Liver (tissue), 9 donors: ENCODE data around the gene SLC24A2. TPM values are rescaled to one million over a fixed set of nuclear protein-coding genes. Genes with fewer than 3 reads are reported as not detected.

Experiments used
- DNase-seq: peaks from one replicate; pipeline ENCODE4 v3.0.0-alpha.2; 2017; ENCODE audit warnings: low spot score
- H3K27ac ChIP-seq, 2 donors: one replicate each; pipeline ENCODE4 v1.7.0; 2013; ENCODE audit warnings: inconsistent platforms in 2 of 2, low read length in 2 of 2, control low read depth in 1 of 2, low read depth in 1 of 2, mild to moderate bottlenecking in 1 of 2
- H3K27me3 ChIP-seq, 4 donors: one replicate each; pipeline versions ENCODE4 v1.6.1 to v1.7.0; 2013; ENCODE audit warnings: low read length in 3 of 4, inconsistent platforms in 1 of 4, mild to moderate bottlenecking in 1 of 4, moderate library complexity in 1 of 4; ENCODE audit not compliant: control insufficient read depth in 4 of 4, insufficient read depth in 4 of 4
- H3K36me3 ChIP-seq, 4 donors: one replicate each; pipeline versions ENCODE4 v1.6.1 to v1.7.0; 2013; ENCODE audit warnings: low read length in 3 of 4, mild to moderate bottlenecking in 3 of 4, low read depth in 1 of 4, moderate library complexity in 1 of 4; ENCODE audit not compliant: control insufficient read depth in 4 of 4, insufficient read depth in 3 of 4
- H3K4me1 ChIP-seq, 4 donors: one replicate each; pipeline versions ENCODE4 v1.6.1 to v1.7.0; 2013; ENCODE audit warnings: low read length in 3 of 4, mild to moderate bottlenecking in 3 of 4, moderate library complexity in 1 of 4; ENCODE audit not compliant: control insufficient read depth in 4 of 4, insufficient read depth in 4 of 4
- H3K4me3 ChIP-seq, 3 donors: one replicate each; pipeline versions ENCODE4 v1.6.1 to v1.7.0; 2013; ENCODE audit warnings: low read length in 3 of 3, control low read depth in 1 of 3, low read depth in 1 of 3, mild to moderate bottlenecking in 1 of 3
- H3K9ac ChIP-seq, 2 donors: one replicate each; pipeline ENCODE4 v1.7.0; 2013; ENCODE audit warnings: low read length in 2 of 2, mild to moderate bottlenecking in 2 of 2, moderate library complexity in 2 of 2, control low read depth in 1 of 2, low read depth in 1 of 2
- H3K9me3 ChIP-seq, 4 donors: one replicate each; pipeline versions ENCODE4 v1.6.1 to v1.7.0; 2013; ENCODE audit warnings: low read length in 3 of 4; ENCODE audit not compliant: control insufficient read depth in 4 of 4
- CTCF ChIP-seq: fragments of 150-350 bp; IDR thresholded peaks from 2 replicates; pipeline ENCODE4 v1.5.1; 2017; ENCODE audit warnings: improper control_type of control experiment, low read depth, low read length; ENCODE audit not compliant: missing input control
- EGR1 ChIP-seq, 2 donors: IDR thresholded peaks; 2 replicates each; pipeline ENCODE4 v1.6.1; 2016 to 2018; ENCODE audit warnings: antibody characterized with exemption in 2 of 2, low read depth in 2 of 2
- FOXA1 ChIP-seq: IDR thresholded peaks from 2 replicates; pipeline ENCODE4 v1.6.1; 2016; ENCODE audit warnings: antibody characterized with exemption
- FOXA2 ChIP-seq: IDR thresholded peaks from 2 replicates; pipeline ENCODE4 v1.6.1; 2016; ENCODE audit warnings: antibody characterized with exemption
- GABPA ChIP-seq, 2 donors: IDR thresholded peaks in 1 of 2; conservative IDR thresholded peaks in 1 of 2; 2 replicates each; pipeline ENCODE4 v1.6.1; 2016; ENCODE audit warnings: antibody characterized with exemption in 2 of 2, mild to moderate bottlenecking in 1 of 2, moderate library complexity in 1 of 2
- HNF4A ChIP-seq, 2 donors: conservative IDR thresholded peaks; 2 replicates each; pipeline ENCODE4 v1.6.1; 2016; ENCODE audit warnings: antibody characterized with exemption in 2 of 2, mild to moderate bottlenecking in 2 of 2
- HNF4G ChIP-seq: IDR thresholded peaks from 2 replicates; pipeline ENCODE4 v1.6.1; 2016; ENCODE audit warnings: antibody characterized with exemption
- JUND ChIP-seq, 2 donors: IDR thresholded peaks; 2 replicates each; pipeline ENCODE4 v1.6.1; 2016; ENCODE audit warnings: antibody characterized with exemption in 2 of 2
- NR2F2 ChIP-seq: IDR thresholded peaks from 2 replicates; pipeline ENCODE4 v1.6.1; 2016; ENCODE audit warnings: antibody characterized with exemption
- RAD21 ChIP-seq, 2 donors: IDR thresholded peaks; 2 replicates each; pipeline ENCODE4 v1.6.1; 2016; ENCODE audit warnings: antibody characterized with exemption in 2 of 2, mild to moderate bottlenecking in 2 of 2
- RXRA ChIP-seq, 2 donors: IDR thresholded peaks; 2 replicates each; pipeline ENCODE4 v1.6.1; 2017 to 2018; ENCODE audit warnings: antibody characterized with exemption in 2 of 2, mild to moderate bottlenecking in 1 of 2
- SP1 ChIP-seq: IDR thresholded peaks from 2 replicates; pipeline ENCODE4 v1.6.1; 2018; ENCODE audit warnings: antibody characterized with exemption, mild to moderate bottlenecking
- TAF1 ChIP-seq: conservative IDR thresholded peaks from 2 replicates; pipeline ENCODE4 v1.6.1; 2016; ENCODE audit warnings: antibody characterized with exemption, mild to moderate bottlenecking
- YY1 ChIP-seq: IDR thresholded peaks from 2 replicates; pipeline ENCODE4 v1.6.1; 2016; ENCODE audit warnings: antibody characterized with exemption, mild to moderate bottlenecking
- WGBS: extraction: QIAGEN DNeasy Blood & Tissue Kit; methylation state at CpG from one replicate; pipeline ENCODE4 v1.1.7; 2013; 5-methylcytosine and 5-hydroxymethylcytosine counted together
- polyA plus RNA-seq, 2 donors: library from polyadenylated mRNA; stranded (reverse) in 1 of 2; unstranded in 1 of 2; fragments of 200-250 nt in 1 of 2; fragments of >200 nt in 1 of 2; fragmentation: Nextera tagmentation in 1 of 2; extraction: Ambion mirVana in 1 of 2; gene quantifications; one replicate each; pipeline versions ENCODE4 v1.2.1 to v1.2.3, GENCODE V29; 2013 to 2015
- total RNA-seq, 2 donors: library from RNA; depleted of rRNA; stranded (reverse); fragments of >200 nt; gene quantifications; one replicate each; pipeline ENCODE4 v1.2.3, GENCODE V29; 2014
- TF ChIP-seq, protein P1 (sequence below): IDR thresholded peaks from 2 replicates; pipeline ENCODE4 v1.6.1; 2016; ENCODE audit warnings: antibody characterized with exemption
- TF ChIP-seq, protein P2 (sequence below): IDR thresholded peaks from 2 replicates; pipeline ENCODE4 v1.6.1; 2016; ENCODE audit warnings: antibody characterized with exemption, mild to moderate bottlenecking
- TF ChIP-seq, protein P3 (sequence below): IDR thresholded peaks from 2 replicates; pipeline ENCODE4 v1.6.1; 2016; ENCODE audit warnings: antibody characterized with exemption
- TF ChIP-seq, protein P4 (sequence below): IDR thresholded peaks from 2 replicates; pipeline ENCODE4 v1.6.1; 2016; ENCODE audit warnings: antibody characterized with exemption
- donor health status: healthy.
- donor health status: healthy.
- donor health status: healthy.
- donor health status: healthy.
- donor health status: healthy.

The SLC24A2 gene
- total and polyA plus RNA-seq, 4 donors: under 0.01 to 0.02 TPM; not detected in 2

DNA sequence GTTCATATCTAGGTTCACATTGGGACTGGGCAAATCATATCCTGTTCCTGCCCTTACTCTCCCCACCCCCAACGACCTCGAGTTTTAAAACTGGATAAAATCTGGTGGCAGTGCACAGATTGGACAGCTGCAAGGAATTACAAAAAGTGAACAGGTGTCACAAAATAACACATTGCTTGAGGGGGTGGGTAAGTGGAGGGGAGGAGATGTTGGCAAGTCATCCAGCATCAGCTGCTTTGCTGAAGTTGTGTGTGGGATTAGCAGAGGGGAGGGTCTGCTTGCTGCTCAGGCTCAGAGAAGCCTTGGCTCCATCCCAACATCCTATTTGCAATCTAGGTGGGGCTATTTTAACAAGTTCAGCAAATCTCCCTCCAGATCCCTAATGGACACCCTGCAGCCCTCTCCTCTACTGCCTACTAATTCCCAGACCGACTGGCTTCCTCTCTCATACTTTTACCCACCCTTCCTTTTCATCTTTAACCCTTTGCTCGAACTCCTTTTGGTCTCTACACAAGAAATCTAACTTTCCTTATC lies 39.8 kb upstream of the SLC24A2 start:
- no peak overlapping the region for H3K4me3 ChIP-seq
- no peaks in the 10 kb centered on the region for H3K27me3 ChIP-seq
- no peak overlapping the region for H3K27ac ChIP-seq
- no peaks in the 10 kb centered on the region for H3K4me1 ChIP-seq
- H3K9ac ChIP-seq: no peak overlapping the region
- no peaks in the 10 kb centered on the region for H3K36me3 ChIP-seq
- TF ChIP-seq RXRA (IDR thresholded peaks at IDR 0.05) (no peak), NR2F2 (no peak), TAF1 (no peak), RAD21 (IDR thresholded peaks at IDR 0.05) (no peak), HNF4G (no peak), EGR1 (IDR thresholded peaks at IDR 0.05; ENCODE audit: low read depth in 2 of 2) (no peak), FOXA2 (no peak), JUND (IDR thresholded peaks at IDR 0.05) (no peak), CTCF (no peak), FOXA1 (no peak), YY1 (no peak), SP1 (no peak), HNF4A (conservative IDR thresholded peaks at IDR 0.05) (no peak), GABPA (IDR thresholded peaks at IDR 0.05 in 1 of 2, conservative IDR thresholded peaks at IDR 0.05 in 1 of 2) (no peak)
- TF ChIP-seq, protein P1, sequence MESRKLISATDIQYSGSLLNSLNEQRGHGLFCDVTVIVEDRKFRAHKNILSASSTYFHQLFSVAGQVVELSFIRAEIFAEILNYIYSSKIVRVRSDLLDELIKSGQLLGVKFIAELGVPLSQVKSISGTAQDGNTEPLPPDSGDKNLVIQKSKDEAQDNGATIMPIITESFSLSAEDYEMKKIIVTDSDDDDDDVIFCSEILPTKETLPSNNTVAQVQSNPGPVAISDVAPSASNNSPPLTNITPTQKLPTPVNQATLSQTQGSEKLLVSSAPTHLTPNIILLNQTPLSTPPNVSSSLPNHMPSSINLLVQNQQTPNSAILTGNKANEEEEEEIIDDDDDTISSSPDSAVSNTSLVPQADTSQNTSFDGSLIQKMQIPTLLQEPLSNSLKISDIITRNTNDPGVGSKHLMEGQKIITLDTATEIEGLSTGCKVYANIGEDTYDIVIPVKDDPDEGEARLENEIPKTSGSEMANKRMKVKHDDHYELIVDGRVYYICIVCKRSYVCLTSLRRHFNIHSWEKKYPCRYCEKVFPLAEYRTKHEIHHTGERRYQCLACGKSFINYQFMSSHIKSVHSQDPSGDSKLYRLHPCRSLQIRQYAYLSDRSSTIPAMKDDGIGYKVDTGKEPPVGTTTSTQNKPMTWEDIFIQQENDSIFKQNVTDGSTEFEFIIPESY: no peak
- TF ChIP-seq, protein P2, sequence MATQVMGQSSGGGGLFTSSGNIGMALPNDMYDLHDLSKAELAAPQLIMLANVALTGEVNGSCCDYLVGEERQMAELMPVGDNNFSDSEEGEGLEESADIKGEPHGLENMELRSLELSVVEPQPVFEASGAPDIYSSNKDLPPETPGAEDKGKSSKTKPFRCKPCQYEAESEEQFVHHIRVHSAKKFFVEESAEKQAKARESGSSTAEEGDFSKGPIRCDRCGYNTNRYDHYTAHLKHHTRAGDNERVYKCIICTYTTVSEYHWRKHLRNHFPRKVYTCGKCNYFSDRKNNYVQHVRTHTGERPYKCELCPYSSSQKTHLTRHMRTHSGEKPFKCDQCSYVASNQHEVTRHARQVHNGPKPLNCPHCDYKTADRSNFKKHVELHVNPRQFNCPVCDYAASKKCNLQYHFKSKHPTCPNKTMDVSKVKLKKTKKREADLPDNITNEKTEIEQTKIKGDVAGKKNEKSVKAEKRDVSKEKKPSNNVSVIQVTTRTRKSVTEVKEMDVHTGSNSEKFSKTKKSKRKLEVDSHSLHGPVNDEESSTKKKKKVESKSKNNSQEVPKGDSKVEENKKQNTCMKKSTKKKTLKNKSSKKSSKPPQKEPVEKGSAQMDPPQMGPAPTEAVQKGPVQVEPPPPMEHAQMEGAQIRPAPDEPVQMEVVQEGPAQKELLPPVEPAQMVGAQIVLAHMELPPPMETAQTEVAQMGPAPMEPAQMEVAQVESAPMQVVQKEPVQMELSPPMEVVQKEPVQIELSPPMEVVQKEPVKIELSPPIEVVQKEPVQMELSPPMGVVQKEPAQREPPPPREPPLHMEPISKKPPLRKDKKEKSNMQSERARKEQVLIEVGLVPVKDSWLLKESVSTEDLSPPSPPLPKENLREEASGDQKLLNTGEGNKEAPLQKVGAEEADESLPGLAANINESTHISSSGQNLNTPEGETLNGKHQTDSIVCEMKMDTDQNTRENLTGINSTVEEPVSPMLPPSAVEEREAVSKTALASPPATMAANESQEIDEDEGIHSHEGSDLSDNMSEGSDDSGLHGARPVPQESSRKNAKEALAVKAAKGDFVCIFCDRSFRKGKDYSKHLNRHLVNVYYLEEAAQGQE: no peak
- TF ChIP-seq, protein P3, sequence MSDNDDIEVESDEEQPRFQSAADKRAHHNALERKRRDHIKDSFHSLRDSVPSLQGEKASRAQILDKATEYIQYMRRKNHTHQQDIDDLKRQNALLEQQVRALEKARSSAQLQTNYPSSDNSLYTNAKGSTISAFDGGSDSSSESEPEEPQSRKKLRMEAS: no peak
- TF ChIP-seq, protein P4, sequence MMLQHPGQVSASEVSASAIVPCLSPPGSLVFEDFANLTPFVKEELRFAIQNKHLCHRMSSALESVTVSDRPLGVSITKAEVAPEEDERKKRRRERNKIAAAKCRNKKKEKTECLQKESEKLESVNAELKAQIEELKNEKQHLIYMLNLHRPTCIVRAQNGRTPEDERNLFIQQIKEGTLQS: no peak
- no peak for DNase-seq
- H3K9me3 ChIP-seq: no peaks in the 10 kb centered on the region
- 33% methylated on average over 4 of the region's 4 CpGs for WGBS
